Adrenal gland (tissue), 12 donors: ENCODE measurements around the gene BRSK2. TPM values are rescaled to one million over a fixed set of nuclear protein-coding genes. Genes with fewer than 3 reads are reported as not detected.

Experiments used
- DNase-seq, 7 donors: peaks; one replicate each; pipeline ENCODE4 v3.0.0-alpha.2; 2019 to 2020
- H3K27ac ChIP-seq, 5 donors: fragments of 200-600 bp; sonication (generic) in 4 of 5; 1 replicate in 3 of 5; 2 replicates in 2 of 5; pipeline versions ENCODE4 v1.5.1 to v1.8.0; 2016 to 2020; ENCODE audit warnings: mild to moderate bottlenecking in 1 of 5
- H3K27me3 ChIP-seq: fragments of 200-600 bp; 2 replicates; pipeline ENCODE4 v1.8.0; 2021
- H3K36me3 ChIP-seq, 2 donors: fragments of 200-600 bp; replicated peaks in 1 of 2; 1 replicate in 1 of 2; 2 replicates in 1 of 2; pipeline versions ENCODE4 v1.5.1 to v1.8.0; 2018 to 2022
- H3K4me1 ChIP-seq, 2 donors: fragments of 200-600 bp; replicated peaks in 1 of 2; 1 replicate in 1 of 2; 2 replicates in 1 of 2; pipeline versions ENCODE4 v1.5.1 to v1.8.0; 2018 to 2021
- H3K4me3 ChIP-seq, 4 donors: fragments of 200-600 bp; sonication (generic) in 3 of 4; one replicate each; pipeline ENCODE4 v1.5.1; 2016 to 2018
- H3K9me3 ChIP-seq, 3 donors: fragments of 200-600 bp; sonication (generic) in 1 of 3; replicated peaks in 1 of 3; 1 replicate in 2 of 3; 2 replicates in 1 of 3; pipeline versions ENCODE4 v1.5.1 to v1.8.0; 2016 to 2021
- POLR2A ChIP-seq, 2 donors: fragments of 450-650 bp; IDR thresholded peaks; one replicate each; pipeline ENCODE4 v1.6.1; 2017; ENCODE audit warnings: antibody characterized with exemption in 2 of 2, mild to moderate bottlenecking in 2 of 2, moderate library complexity in 1 of 2
- WGBS, 4 donors: extraction: QIAGEN DNeasy Blood & Tissue Kit in 2 of 4; methylation state at CpG; one replicate each; pipeline versions ENCODE4 v1.1.5 to v1.1.7; 2013 to 2017; 5-methylcytosine and 5-hydroxymethylcytosine counted together
- intact Hi-C, 2 donors: fragments of 100-400 bp; cut with DNase I; formaldehyde crosslinking; loops; one replicate each; pipeline versions ENCODE4 v1.14.1 to v1.15.0; 2022 to 2023
- polyA plus RNA-seq, 3 donors: library from polyadenylated mRNA; stranded (reverse); fragments of 200-250 nt in 2 of 3; fragments of 350-450 nt in 1 of 3; fragmentation: Illumina TruSeq in 1 of 3; extraction: RNeasy Lipid Tissue Mini Kit (QIAGEN cat#74804) in 1 of 3; gene quantifications; one replicate each; pipeline ENCODE4 v1.2.3, GENCODE V29; 2013 to 2014
- total RNA-seq, 9 donors: library from RNA; depleted of rRNA in 4 of 9; stranded (reverse); fragments of >200 nt in 4 of 9; fragments of 120-200 nt in 1 of 9; fragmentation: NEBNext Ultra II Directional in 1 of 9; extraction: Animal tissue kit (Norgen Biotek cat#: 25700) in 1 of 9; gene quantifications; one replicate each; pipeline versions ENCODE4 v1.1.0 to v1.2.4, GENCODE V29; 2013 to 2023
- TF ChIP-seq, protein P1 (sequence below), 6 experiments: fragments of 450-650 bp in 4 of 6; fragments of 200-600 bp in 2 of 6; sonication (generic) in 1 of 6; IDR thresholded peaks; 1 replicate in 5 of 6; 2 replicates in 1 of 6; pipeline versions ENCODE4 v1.5.1 to v1.8.0; 2016 to 2021; ENCODE audit warnings: antibody characterized with exemption in 6 of 6, mild to moderate bottlenecking in 2 of 6, moderate library complexity in 1 of 6
- donor health status: healthy with polysubstance abuse.
- donor health status: Bipolar disorder and iron deficiency.
- donor health status: DM: yes; HTN: yes; CAD: no.
- donor health status: DM: no; HTN: no; CAD: no.
- donor health status: DM: no; HTN: no; CAD: no.
- donor health status: DM: yes; HTN: yes; CAD: no.

The BRSK2 gene
- total and polyA plus RNA-seq, 12 donors = 0.18 to 24.5 (median 1.4) TPM; not detected in 1

DNA sequence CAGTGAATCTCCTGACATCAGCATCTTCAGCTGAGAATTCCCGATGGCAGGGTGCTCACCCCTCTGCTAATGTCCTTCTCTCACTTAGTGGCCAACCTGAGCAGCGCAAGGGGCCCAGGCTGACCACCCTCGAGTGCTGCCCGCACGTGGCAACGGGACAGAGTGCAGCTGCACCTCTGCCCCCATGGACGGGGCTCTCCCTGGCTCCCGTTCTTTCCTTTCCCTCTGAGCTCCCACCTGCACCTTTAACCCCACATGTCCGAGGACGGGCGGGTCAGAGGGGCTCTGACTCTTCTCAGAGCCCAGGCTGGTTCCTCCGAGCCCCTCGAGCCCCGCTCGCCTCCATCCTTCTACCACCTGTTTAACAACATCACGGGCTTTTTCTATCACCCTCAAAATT, 77.0 kb downstream of the BRSK2 start:
- no peak for DNase-seq
- H3K4me1 ChIP-seq = peaks cover 10 to 13% of the 10 kb centered on the region in 2 donors
- no peak for TF ChIP-seq POLR2A (IDR thresholded peaks at IDR 0.05)
- TF ChIP-seq, protein P1, sequence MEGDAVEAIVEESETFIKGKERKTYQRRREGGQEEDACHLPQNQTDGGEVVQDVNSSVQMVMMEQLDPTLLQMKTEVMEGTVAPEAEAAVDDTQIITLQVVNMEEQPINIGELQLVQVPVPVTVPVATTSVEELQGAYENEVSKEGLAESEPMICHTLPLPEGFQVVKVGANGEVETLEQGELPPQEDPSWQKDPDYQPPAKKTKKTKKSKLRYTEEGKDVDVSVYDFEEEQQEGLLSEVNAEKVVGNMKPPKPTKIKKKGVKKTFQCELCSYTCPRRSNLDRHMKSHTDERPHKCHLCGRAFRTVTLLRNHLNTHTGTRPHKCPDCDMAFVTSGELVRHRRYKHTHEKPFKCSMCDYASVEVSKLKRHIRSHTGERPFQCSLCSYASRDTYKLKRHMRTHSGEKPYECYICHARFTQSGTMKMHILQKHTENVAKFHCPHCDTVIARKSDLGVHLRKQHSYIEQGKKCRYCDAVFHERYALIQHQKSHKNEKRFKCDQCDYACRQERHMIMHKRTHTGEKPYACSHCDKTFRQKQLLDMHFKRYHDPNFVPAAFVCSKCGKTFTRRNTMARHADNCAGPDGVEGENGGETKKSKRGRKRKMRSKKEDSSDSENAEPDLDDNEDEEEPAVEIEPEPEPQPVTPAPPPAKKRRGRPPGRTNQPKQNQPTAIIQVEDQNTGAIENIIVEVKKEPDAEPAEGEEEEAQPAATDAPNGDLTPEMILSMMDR (IDR thresholded peaks at IDR 0.05) = no peak
- peaks cover 0 to 20% of the 10 kb centered on the region in 2 donors for H3K36me3 ChIP-seq
- H3K27me3 ChIP-seq = no peaks in the 10 kb centered on the region
- H3K27ac ChIP-seq = no peak overlapping the region
- intact Hi-C loops = no loop called here
- no peak overlapping the region for H3K4me3 ChIP-seq
- 87 to 90% (median 88%) methylated on average over 16 of the region's 16 CpGs for WGBS, 4 donors
- H3K9me3 ChIP-seq = no peaks in the 10 kb centered on the region

DNA sequence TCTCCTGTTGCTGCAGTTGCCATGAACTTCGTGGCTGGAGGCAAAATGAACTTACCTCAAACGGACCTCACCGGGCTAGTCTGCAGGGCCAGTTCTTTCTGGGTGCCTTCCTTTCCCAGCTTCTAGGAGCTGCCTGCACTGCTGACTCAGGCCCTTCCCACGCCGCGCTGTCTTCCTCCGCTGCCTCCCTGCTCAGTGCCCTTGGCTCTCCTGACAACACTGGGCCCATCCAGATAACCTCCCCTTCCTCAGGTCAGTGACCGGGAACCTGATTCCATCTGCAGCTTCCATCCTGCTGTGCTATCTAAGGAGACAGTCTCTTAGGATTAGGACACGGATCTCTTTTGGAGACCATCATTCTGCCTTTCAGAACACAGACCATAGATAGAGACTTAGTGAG, 77.5 kb downstream of the BRSK2 start:
- H3K27me3 ChIP-seq = no peaks in the 10 kb centered on the region
- peaks cover 0 to 20% of the 10 kb centered on the region in 2 donors for H3K36me3 ChIP-seq
- no peaks in the 10 kb centered on the region for H3K9me3 ChIP-seq
- peaks cover 10 to 13% of the 10 kb centered on the region in 2 donors for H3K4me1 ChIP-seq
- intact Hi-C loops = no loop called here
- TF ChIP-seq, protein P1 (IDR thresholded peaks at IDR 0.05) = no peak
- TF ChIP-seq POLR2A (IDR thresholded peaks at IDR 0.05) = no peak
- no peak overlapping the region for H3K4me3 ChIP-seq
- WGBS, 4 donors = 34 to 41% (median 39%) methylated on average over 9 of the region's 9 CpGs
- peak; percentile 56 to 82 (median 76) for DNase-seq
- no peak overlapping the region for H3K27ac ChIP-seq

DNA sequence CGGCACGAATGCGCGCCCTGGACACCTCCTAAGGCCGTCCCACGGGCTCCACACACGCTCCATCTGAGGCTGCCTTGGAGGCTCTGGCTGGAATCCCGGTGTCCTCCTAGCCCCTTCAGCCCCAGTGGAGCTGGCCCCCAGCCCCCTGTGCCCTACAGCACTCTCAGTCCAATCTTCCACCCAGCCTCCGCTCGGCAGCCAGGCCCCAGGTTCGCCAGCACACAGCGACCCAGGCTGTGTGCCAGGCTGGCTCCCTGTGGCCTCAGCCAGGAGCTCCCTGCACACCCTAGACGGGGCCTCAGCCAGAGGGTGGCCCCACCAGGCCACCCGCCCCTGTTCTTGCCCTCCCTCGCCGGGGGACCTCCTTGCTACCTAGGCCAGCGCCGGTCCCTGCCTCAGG, 78.3 kb downstream of the BRSK2 start:
- Histone ChIP-seq H3K9me3 (no peaks in the 10 kb centered on the region), H3K4me3 (no peak overlapping the region), H3K4me1 (peaks cover 10 to 13% of the 10 kb centered on the region in 2 donors), H3K36me3 (peaks cover 0 to 20% of the 10 kb centered on the region in 2 donors), H3K27ac (peak overlapping the region in 2 of 5 donors; percentile 11 to 63), H3K27me3 (no peaks in the 10 kb centered on the region)
- peak in 3 of 7 donors; percentile 28 to 44 (median 37) for DNase-seq
- no peak for TF ChIP-seq POLR2A (IDR thresholded peaks at IDR 0.05)
- TF ChIP-seq, protein P1 (IDR thresholded peaks at IDR 0.05) = no peak
- intact Hi-C loops = no loop called here
- WGBS, 4 donors = 42 to 91% (median 77%) methylated on average over 6 to 18 of the region's 18 CpGs

DNA sequence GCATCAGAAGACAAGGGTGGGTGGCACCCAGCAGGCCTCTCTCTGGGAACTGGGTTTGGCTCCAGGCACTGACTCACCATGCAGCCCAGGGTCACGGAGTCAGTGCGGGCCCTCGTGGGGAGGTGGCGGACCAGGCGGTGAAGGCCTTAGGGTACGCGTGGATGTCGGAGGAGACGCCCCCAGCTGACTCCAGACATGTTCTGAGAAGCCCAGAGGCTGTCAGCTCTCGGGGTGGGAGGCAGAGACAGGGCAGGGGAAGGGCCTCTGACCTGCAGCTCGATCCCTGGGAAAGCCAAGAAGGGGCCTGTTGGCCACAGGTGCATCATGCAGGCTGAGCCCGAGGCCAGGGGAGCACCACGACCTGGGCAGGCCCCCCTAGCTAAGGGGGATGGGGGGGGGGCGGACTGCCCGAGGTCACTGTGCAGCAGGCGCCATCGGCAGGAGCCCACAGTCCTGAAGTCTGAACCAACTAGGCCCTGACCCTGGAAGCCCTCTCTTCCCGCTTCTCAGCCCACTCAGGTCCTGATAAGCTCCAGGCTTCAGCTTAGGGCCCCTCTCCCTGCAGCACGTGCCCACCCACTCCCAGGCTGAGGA, 78.8 kb downstream of the BRSK2 start:
- intact Hi-C loops = no loop called here
- Histone ChIP-seq H3K27ac (peak overlapping the region in 2 of 5 donors; percentile 11 to 63), H3K4me3 (no peak overlapping the region), H3K36me3 (peaks cover 0 to 20% of the 10 kb centered on the region in 2 donors), H3K27me3 (no peaks in the 10 kb centered on the region), H3K9me3 (no peaks in the 10 kb centered on the region), H3K4me1 (peaks cover 10 to 13% of the 10 kb centered on the region in 2 donors)
- 29 to 55% (median 50%) methylated on average over 16 to 19 of the region's 19 CpGs; no CpG with 5 or more reads in 1 of the 4 donors for WGBS, 4 donors
- peak in 6 of 7 donors; percentile 60 to 73 (median 68) for DNase-seq
- TF ChIP-seq POLR2A (IDR thresholded peaks at IDR 0.05) = no peak
- TF ChIP-seq, protein P1 (IDR thresholded peaks at IDR 0.05) = no peak
